IMR-90 (cell line): ENCODE results near the gene R3HDM2. TPM values are rescaled to one million over a fixed set of nuclear protein-coding genes. Genes with fewer than 3 reads are reported as not detected.

Source experiments
- ATAC-seq: fragments of 200-7000 bp; cut with Tn5 transposase; 2 replicates; pipeline ENCODE4 v1.9.1; 2020; ENCODE audit warnings: low read depth, mild to moderate bottlenecking, moderate library complexity
- BruUV-seq: library from RNA; stranded (reverse); fragments of 400-500 nt; replicated peaks from 2 replicates; lab custom pipeline; 2021; lab: Mats Ljungman, UMichigan
- CTCF ChIA-PET: fragments of 300-600 bp; formaldehyde crosslinking; extraction: SDS; loops from one replicate; lab custom pipeline; 2021; ENCODE audit warnings: antibody characterized with exemption; lab: Yijun Ruan, JAX
- POLR2A ChIA-PET: fragments of 300-600 bp; sonication (Branson Sonifier 250); formaldehyde crosslinking; loops from one replicate; lab custom pipeline; 2022; ENCODE audit warnings: antibody characterized with exemption; ENCODE audit not compliant: unreplicated experiment; lab: Charles Lee
- DNase-seq: peaks from one replicate; pipeline ENCODE4 v3.0.0; 2013
- H2AFZ ChIP-seq: replicated peaks from 2 replicates; pipeline ENCODE3; 2013; ENCODE audit warnings: low read length, mild to moderate bottlenecking; ENCODE audit not compliant: poor library complexity
- H2AK5ac ChIP-seq: 2 replicates; pipeline ENCODE4 v1.6.1; 2013; ENCODE audit warnings: low read depth, low read length, inconsistent platforms
- H2AK9ac ChIP-seq: replicated peaks from 2 replicates; pipeline ENCODE3; 2013; ENCODE audit warnings: mild to moderate bottlenecking, low read depth, low read length, moderate library complexity; ENCODE audit not compliant: poor library complexity
- H2BK120ac ChIP-seq: 2 replicates; pipeline ENCODE4 v1.6.1; 2013; ENCODE audit warnings: low read depth, low read length, inconsistent platforms
- H2BK15ac ChIP-seq: 3 replicates; pipeline ENCODE4 v1.6.1; 2013; ENCODE audit warnings: low read depth, low read length, inconsistent platforms
- H2BK20ac ChIP-seq: 2 replicates; pipeline ENCODE4 v1.6.1; 2013; ENCODE audit warnings: low read depth, mild to moderate bottlenecking, inconsistent platforms, low read length, moderate library complexity
- H2BK5ac ChIP-seq: 2 replicates; pipeline ENCODE4 v1.6.1; 2013; ENCODE audit warnings: mild to moderate bottlenecking, low read depth, low read length, inconsistent platforms; ENCODE audit not compliant: poor library complexity, severe bottlenecking
- H3K14ac ChIP-seq: replicated peaks from 2 replicates; pipeline ENCODE4 v1.6.1; 2013; ENCODE audit warnings: low read depth, low read length, inconsistent platforms
- H3K18ac ChIP-seq: 2 replicates; pipeline ENCODE4 v1.6.1; 2013; ENCODE audit warnings: low read depth, low read length, control low read depth
- H3K23ac ChIP-seq: 2 replicates; pipeline ENCODE4 v1.6.1; 2013; ENCODE audit warnings: low read depth, low read length, inconsistent platforms
- H3K27ac ChIP-seq: 2 replicates; pipeline ENCODE4 v1.5.1; 2013; ENCODE audit warnings: mild to moderate bottlenecking, control low read depth, low read length; ENCODE audit not compliant: insufficient read depth
- H3K27me3 ChIP-seq: 2 replicates; pipeline ENCODE4 v1.6.1; 2013; ENCODE audit warnings: low read length; ENCODE audit not compliant: control insufficient read depth, insufficient read depth
- H3K36me3 ChIP-seq: 2 replicates; pipeline ENCODE4 v1.6.1; 2013; ENCODE audit warnings: low read length, mixed read lengths; ENCODE audit not compliant: control insufficient read depth, insufficient read depth
- H3K4ac ChIP-seq: 2 replicates; pipeline ENCODE4 v1.6.1; 2013; ENCODE audit warnings: low read depth, low read length, inconsistent platforms
- H3K4me1 ChIP-seq: 2 replicates; pipeline ENCODE4 v1.6.1; 2013; ENCODE audit warnings: low read length, mixed read lengths; ENCODE audit not compliant: control insufficient read depth, insufficient read depth
- H3K4me2 ChIP-seq: 2 replicates; pipeline ENCODE4 v1.6.1; 2013; ENCODE audit warnings: low read depth, mild to moderate bottlenecking, control low read depth, low read length, moderate library complexity
- H3K4me3 ChIP-seq: 2 replicates; pipeline ENCODE4 v1.5.1; 2013; ENCODE audit warnings: low read depth, mild to moderate bottlenecking, control low read depth, low read length, moderate library complexity; ENCODE audit not compliant: insufficient read depth
- H3K56ac ChIP-seq: 2 replicates; pipeline ENCODE4 v1.6.1; 2013; ENCODE audit warnings: low read length, inconsistent platforms; ENCODE audit not compliant: insufficient read depth; ENCODE audit errors: extremely low read depth
- H3K79me1 ChIP-seq, 2 experiments: 2 replicates each; pipeline ENCODE4 v1.6.1; 2013; ENCODE audit warnings: low read length in 2 of 2, inconsistent platforms in 1 of 2, low read depth in 1 of 2
- H3K9ac ChIP-seq: 2 replicates; pipeline ENCODE4 v1.6.1; 2013; ENCODE audit warnings: low read depth, low read length, control low read depth
- H3K9me1 ChIP-seq: 2 replicates; pipeline ENCODE4 v1.6.1; 2013; ENCODE audit warnings: low read length, inconsistent platforms; ENCODE audit not compliant: insufficient read depth
- H3K9me3 ChIP-seq: 2 replicates; pipeline ENCODE4 v1.6.1; 2013; ENCODE audit warnings: low read length; ENCODE audit not compliant: control insufficient read depth, insufficient read depth
- H4K20me1 ChIP-seq: 2 replicates; pipeline ENCODE4 v1.6.1; 2013; ENCODE audit warnings: low read length, inconsistent platforms; ENCODE audit not compliant: insufficient read depth
- H4K5ac ChIP-seq: 2 replicates; pipeline ENCODE4 v1.6.1; 2013; ENCODE audit warnings: mild to moderate bottlenecking, low read depth, low read length, control low read depth
- H4K8ac ChIP-seq, 2 experiments: 2 replicates each; pipeline ENCODE4 v1.6.1; 2013; ENCODE audit warnings: low read depth in 2 of 2, low read length in 2 of 2, control low read depth in 1 of 2, inconsistent platforms in 1 of 2
- H4K91ac ChIP-seq: 2 replicates; pipeline ENCODE4 v1.6.1; 2013; ENCODE audit warnings: low read depth, low read length, inconsistent platforms; ENCODE audit not compliant: insufficient read depth
- BHLHE40 ChIP-seq: fragments of 150-350 bp; IDR thresholded peaks from 2 replicates; pipeline ENCODE4 v1.6.1; 2016; ENCODE audit warnings: mild to moderate bottlenecking, low read depth, low read length
- CEBPB ChIP-seq: IDR thresholded peaks from 2 replicates; pipeline ENCODE4 v1.6.1; 2012; ENCODE audit warnings: low read depth, low read length, improper control_type of control experiment
- ELK1 ChIP-seq: fragments of 150-350 bp; IDR thresholded peaks from 2 replicates; pipeline ENCODE4 v1.6.1; 2016; ENCODE audit warnings: low read depth, mild to moderate bottlenecking, low read length, moderate library complexity, borderline replicate concordance
- MAFK ChIP-seq: IDR thresholded peaks from 2 replicates; pipeline ENCODE4 v1.6.1; 2012; ENCODE audit warnings: low read depth, low read length, improper control_type of control experiment
- NFE2L2 ChIP-seq: fragments of 150-350 bp; IDR thresholded peaks from 2 replicates; pipeline ENCODE4 v1.6.1; 2016; ENCODE audit warnings: low read depth, mild to moderate bottlenecking, low read length
- POLR2A ChIP-seq: IDR thresholded peaks from 2 replicates; pipeline ENCODE4 v1.6.1; 2012; ENCODE audit warnings: mild to moderate bottlenecking, low read depth, low read length
- RFX5 ChIP-seq: IDR thresholded peaks from 2 replicates; pipeline ENCODE4 v1.8.0; 2012; ENCODE audit warnings: low read depth, mild to moderate bottlenecking, low read length, moderate library complexity
- SMC3 ChIP-seq: fragments of 150-350 bp; IDR thresholded peaks from 2 replicates; pipeline ENCODE4 v1.6.1; 2016; ENCODE audit warnings: low read depth, mild to moderate bottlenecking, antibody characterized with exemption, low read length, moderate library complexity
- WGBS, 2 experiments: methylation state at CpG; one replicate each; pipeline versions ENCODE4 v1.1.5 to v1.1.7; 2013; ENCODE audit warnings: missing lambda C conversion rate in 2 of 2; ENCODE audit not compliant: insufficient read length in 1 of 2; ENCODE audit errors: extremely low coverage in 2 of 2; 5-methylcytosine and 5-hydroxymethylcytosine counted together
- dilution Hi-C: fragments of 300-500 bp; cut with HindIII; formaldehyde crosslinking; loops from one replicate; pipeline ENCODE4 v1.14.3; 2018; ENCODE audit warnings: low sequenced_read_pairs; ENCODE audit not compliant: unreplicated experiment
- in situ Hi-C: fragments of 300-500 bp; cut with MboI; formaldehyde crosslinking; loops from 3 replicates; pipeline ENCODE4 v1.14.3; 2019; ENCODE audit warnings: low sequenced_read_pairs, inconsistent platforms, mixed read lengths
- intact Hi-C: fragments of 100-400 bp; cut with micrococcal nuclease; formaldehyde crosslinking; loops from 2 replicates; pipeline ENCODE4 v1.10.0; 2022
- polyA plus RNA-seq, 3 experiments: library from polyadenylated mRNA; depleted of rRNA; stranded (reverse); fragments of >200 nt; gene quantifications; 2 replicates each; pipeline ENCODE4 v1.2.3, GENCODE V29; 2012; ENCODE audit warnings: low replicate concordance in 1 of 3
- total RNA-seq: library from RNA; depleted of rRNA; stranded (reverse); fragments of >200 nt; gene quantifications from 2 replicates; pipeline ENCODE4 v1.2.3, GENCODE V29; 2012

R3HDM2 gene
- total and polyA plus RNA-seq, 2 of the 4 experiments (the other 2 are of a cell fraction) = 7.5 to 28.4 TPM

- Histone ChIP-seq H2BK20ac (no peak overlapping the region), H4K91ac (no peak overlapping the region), H2AFZ (no peak overlapping the region), H3K56ac (no peak overlapping the region), H3K4ac (no peak overlapping the region), H3K4me3 (no peak overlapping the region), H3K18ac (no peak overlapping the region), H4K20me1 (no peaks in the 10 kb centered on the region), H3K4me2 (no peak overlapping the region), H2BK15ac (no peak overlapping the region), H2AK5ac (no peak overlapping the region), H2AK9ac (no peak overlapping the region), H4K8ac (no peak overlapping the region), H3K79me1 (no peaks in the 10 kb centered on the region), H3K27me3 (peaks cover 33% of the 10 kb centered on the region), H2BK120ac (no peak overlapping the region), H2BK5ac (no peak overlapping the region), H3K36me3 (no peaks in the 10 kb centered on the region), H3K14ac (no peak overlapping the region), H3K9me1 (peaks cover 6% of the 10 kb centered on the region; the same call in 1 of the 2 replicates), H3K4me1 (no peaks in the 10 kb centered on the region), H3K23ac (no peak overlapping the region), H4K5ac (no peak overlapping the region), H3K9ac (no peak overlapping the region), H3K9me3 (no peaks in the 10 kb centered on the region; the same call in 1 of the 2 replicates), H3K27ac (no peak overlapping the region)
- in situ Hi-C loops (no loop called here), intact Hi-C loops (no loop called here), dilution Hi-C loops (no loop called here)
- no peak for ATAC-seq
- CTCF ChIA-PET = interaction anchor here (0.6 kb wide), 1 partner anchor 11 kb away, joined by 3 read pairs; no protein-coding TSS in a partner anchor
- WGBS, 2 experiments = 52% methylated on average over 2 of the region's 10 CpGs; no CpG with 5 or more reads in 1 of the 2 experiments
- TF ChIP-seq ELK1 = no peak
- no peak for TF ChIP-seq POLR2A
- no peak for TF ChIP-seq SMC3
- TF ChIP-seq BHLHE40 = no peak
- no peak for TF ChIP-seq MAFK
- TF ChIP-seq CEBPB = 0 out of 2 replicates have a peak, but pooled peaks have one; percentile 3
- TF ChIP-seq NFE2L2 = no peak
- no peak for TF ChIP-seq RFX5
- POLR2A ChIA-PET = no interaction called here
- no peak for DNase-seq
- BruUV-seq = no TSS peak
These were observed 38.7 kb upstream of the R3HDM2 start for GRCh38 chr12:57469296-57470164.
